ENCODE measurements around the gene FXYD2. TPM values are rescaled to one million over a fixed set of nuclear protein-coding genes. Genes with fewer than 3 reads are reported as not detected.
A peak's percentile ranks its signal among the peaks of the same experiment; 100 is the strongest.

The FXYD2 gene
- total RNA-seq (10 to 100 TPM in 1 of 2 experiments, 1 to 10 TPM in 1; 9.3 to 10.5 TPM), polyA plus RNA-seq (1 to 10 TPM; 3.5 to 7.1 TPM)

GRCh38 chr11:117824571-117825537, at the start of gene FXYD2:
FXYD2 (minus strand) TSS chr11:117824744; CDS start chr11:117824678, 66 bp downstream.
- Histone ChIP-seq H3K9me3 (ENCODE audit: control insufficient read depth in 1 of 2, low read length in 2 of 2) (no peaks in the 10 kb centered on the region), H3K4me3 (ENCODE audit: low read length in 2 of 2) (no peak within 1 kb of the TSS), H3K27me3 (ENCODE audit: insufficient read depth, low read length) (no peaks in the 10 kb centered on the region), H3K36me3 (ENCODE audit: insufficient read depth, low read length) (no peaks in the 10 kb centered on the region), H3K27ac (ENCODE audit: low read depth, low read length) (no peak within 1 kb of the TSS), H3K4me1 (ENCODE audit: insufficient read depth, low read length) (peaks cover 49% of the 10 kb centered on the region)
- Mint-ChIP-seq H3K27me3 (no peaks in the 10 kb centered on the region), H3K9me3 (no peaks in the 10 kb centered on the region), H3K27ac (peak within 1 kb of the TSS; percentile 18 to 75 (median 46)), H3K4me1 (peaks cover 23 to 68% (median 43%) of the 10 kb centered on the region in 4 donors), H3K4me3 (peak within 1 kb of the TSS in 3 of 8 donors; percentile 15 to 26 (median 26)), H3K36me3 (no peaks in the 10 kb centered on the region)
- ChIA-PET POLR2A (ENCODE audit: partially characterized antibody) (interaction anchor here (0.9 to 6.9 kb wide), 4 partner anchors 9 to 126 kb away, joined by 3 to 70 read pairs (median 16); no protein-coding TSS in a partner anchor), CTCF (ENCODE audit: partially characterized antibody) (interaction anchor here (1.4 to 16.1 kb wide), 6 partner anchors 7 to 399 kb away, joined by 3 to 440 read pairs (median 34); no protein-coding TSS in a partner anchor)
- no peak for DNase-seq
- intact Hi-C loops (cut with micrococcal nuclease): no loop called here

GRCh38 chr11:117873828-117874125, 49.2 kb upstream of the FXYD2 start:
- no peaks in the 10 kb centered on the region for H3K36me3 Mint-ChIP-seq
- no peaks in the 10 kb centered on the region for H3K9me3 ChIP-seq (ENCODE audit: control insufficient read depth in 1 of 2, low read length in 2 of 2)
- ChIA-PET POLR2A (ENCODE audit: partially characterized antibody) (no interaction called here), CTCF (ENCODE audit: partially characterized antibody) (no interaction called here)
- H3K27me3 ChIP-seq (ENCODE audit: insufficient read depth, low read length): peaks cover 25% of the 10 kb centered on the region
- H3K4me3 Mint-ChIP-seq: peak overlapping the region in 5 of 8 donors; percentile 3 to 75 (median 32)
- H3K4me1 Mint-ChIP-seq: peaks cover 16 to 51% (median 29%) of the 10 kb centered on the region in 4 donors
- no peaks in the 10 kb centered on the region for H3K36me3 ChIP-seq (ENCODE audit: insufficient read depth, low read length)
- no peaks in the 10 kb centered on the region for H3K9me3 Mint-ChIP-seq
- H3K27ac Mint-ChIP-seq: no peak overlapping the region
- H3K4me3 ChIP-seq (ENCODE audit: low read length in 2 of 2): no peak overlapping the region
- intact Hi-C loops (cut with micrococcal nuclease): no loop called here
- no peak overlapping the region for H3K27ac ChIP-seq (ENCODE audit: low read depth, low read length)
- no peak for DNase-seq
- peaks cover 37% of the 10 kb centered on the region for H3K4me1 ChIP-seq (ENCODE audit: insufficient read depth, low read length)
- peaks cover 41 to 42% of the 10 kb centered on the region in 2 donors for H3K27me3 Mint-ChIP-seq

- Histone ChIP-seq H3K4me1 (ENCODE audit: insufficient read depth, low read length) (peaks cover 37% of the 10 kb centered on the region), H3K4me3 (ENCODE audit: low read length in 2 of 2) (no peak overlapping the region), H3K27ac (ENCODE audit: low read depth, low read length) (no peak overlapping the region), H3K27me3 (ENCODE audit: insufficient read depth, low read length) (peaks cover 25% of the 10 kb centered on the region), H3K9me3 (ENCODE audit: control insufficient read depth in 1 of 2, low read length in 2 of 2) (no peaks in the 10 kb centered on the region), H3K36me3 (ENCODE audit: insufficient read depth, low read length) (no peaks in the 10 kb centered on the region)
- POLR2A ChIA-PET (ENCODE audit: partially characterized antibody): no interaction called here
- intact Hi-C loops (cut with micrococcal nuclease): no loop called here
- Mint-ChIP-seq H3K27ac (no peak overlapping the region), H3K4me1 (peaks cover 16 to 51% (median 29%) of the 10 kb centered on the region in 4 donors), H3K9me3 (no peaks in the 10 kb centered on the region), H3K27me3 (peaks cover 38 to 39% of the 10 kb centered on the region in 2 donors), H3K36me3 (no peaks in the 10 kb centered on the region), H3K4me3 (peak overlapping the region in 3 of 8 donors; percentile 20 to 75 (median 68))
- peak in 1 of 5 donors; percentile 8 for DNase-seq
- CTCF ChIA-PET (ENCODE audit: partially characterized antibody): no interaction called here
Measured at GRCh38 chr11:117872975-117873827, 48.7 kb upstream of the FXYD2 start.

GRCh38 chr11:117872420-117872961, 47.9 kb upstream of the FXYD2 start:
- H3K4me1 Mint-ChIP-seq: peaks cover 16 to 51% (median 29%) of the 10 kb centered on the region in 4 donors

GRCh38 chr11:117871784-117872183, 47.2 kb upstream of the FXYD2 start:
- no peaks in the 10 kb centered on the region for H3K9me3 ChIP-seq (ENCODE audit: control insufficient read depth in 1 of 2, low read length in 2 of 2)
- H3K4me3 ChIP-seq (ENCODE audit: low read length in 2 of 2): no peak overlapping the region
- peaks cover 37% of the 10 kb centered on the region for H3K4me1 ChIP-seq (ENCODE audit: insufficient read depth, low read length)
- ChIA-PET POLR2A (ENCODE audit: partially characterized antibody) (no interaction called here), CTCF (ENCODE audit: partially characterized antibody) (no interaction called here)
- intact Hi-C loops (cut with micrococcal nuclease): no loop called here
- DNase-seq: no peak
- H3K27me3 ChIP-seq (ENCODE audit: insufficient read depth, low read length): peaks cover 16% of the 10 kb centered on the region
- Mint-ChIP-seq H3K4me1 (peaks cover 14 to 44% (median 26%) of the 10 kb centered on the region in 4 donors), H3K27me3 (peaks cover 31 to 33% of the 10 kb centered on the region in 2 donors), H3K36me3 (no peaks in the 10 kb centered on the region), H3K9me3 (no peaks in the 10 kb centered on the region), H3K27ac (peak overlapping the region in 1 of 7 donors; percentile 29), H3K4me3 (no peak overlapping the region)
- no peak overlapping the region for H3K27ac ChIP-seq (ENCODE audit: low read depth, low read length)
- no peaks in the 10 kb centered on the region for H3K36me3 ChIP-seq (ENCODE audit: insufficient read depth, low read length)

More at GRCh38 chr11:117872420-117872961, 47.9 kb upstream of the FXYD2 start:
- Histone ChIP-seq H3K9me3 (ENCODE audit: control insufficient read depth in 1 of 2, low read length in 2 of 2) (no peaks in the 10 kb centered on the region), H3K36me3 (ENCODE audit: insufficient read depth, low read length) (no peaks in the 10 kb centered on the region), H3K4me1 (ENCODE audit: insufficient read depth, low read length) (peaks cover 37% of the 10 kb centered on the region), H3K27ac (ENCODE audit: low read depth, low read length) (no peak overlapping the region), H3K27me3 (ENCODE audit: insufficient read depth, low read length) (peaks cover 23% of the 10 kb centered on the region), H3K4me3 (ENCODE audit: low read length in 2 of 2) (no peak overlapping the region)
- Mint-ChIP-seq H3K9me3 (no peaks in the 10 kb centered on the region), H3K27me3 (peaks cover 38 to 40% of the 10 kb centered on the region in 2 donors), H3K27ac (no peak overlapping the region), H3K4me3 (no peak overlapping the region), H3K36me3 (no peaks in the 10 kb centered on the region)
- no peak for DNase-seq
- intact Hi-C loops (cut with micrococcal nuclease): no loop called here
- ChIA-PET CTCF (ENCODE audit: partially characterized antibody) (no interaction called here), POLR2A (ENCODE audit: partially characterized antibody) (no interaction called here)

GRCh38 chr11:117871160-117871559, 46.6 kb upstream of the FXYD2 start:
- no peak overlapping the region for H3K4me3 ChIP-seq (ENCODE audit: low read length in 2 of 2)
- peaks cover 27 to 30% of the 10 kb centered on the region in 2 donors for H3K27me3 Mint-ChIP-seq
- no peak for DNase-seq
- H3K27me3 ChIP-seq (ENCODE audit: insufficient read depth, low read length): peaks cover 16% of the 10 kb centered on the region
- H3K4me3 Mint-ChIP-seq: no peak overlapping the region
- POLR2A ChIA-PET (ENCODE audit: partially characterized antibody): no interaction called here
- H3K27ac Mint-ChIP-seq: no peak overlapping the region
- peaks cover 34% of the 10 kb centered on the region for H3K4me1 ChIP-seq (ENCODE audit: insufficient read depth, low read length)
- H3K36me3 Mint-ChIP-seq: no peaks in the 10 kb centered on the region
- no peak overlapping the region for H3K27ac ChIP-seq (ENCODE audit: low read depth, low read length)
- peaks cover 13 to 41% (median 24%) of the 10 kb centered on the region in 4 donors for H3K4me1 Mint-ChIP-seq
- no peaks in the 10 kb centered on the region for H3K9me3 Mint-ChIP-seq
- intact Hi-C loops (cut with micrococcal nuclease): no loop called here
- no peaks in the 10 kb centered on the region for H3K36me3 ChIP-seq (ENCODE audit: insufficient read depth, low read length)
- CTCF ChIA-PET (ENCODE audit: partially characterized antibody): interaction anchor here (1.1 kb wide), 1 partner anchor 182 kb away, joined by 4 read pairs; no protein-coding TSS in a partner anchor
- no peaks in the 10 kb centered on the region for H3K9me3 ChIP-seq (ENCODE audit: control insufficient read depth in 1 of 2, low read length in 2 of 2)

All from CD4-positive, alpha-beta memory T cell (primary cell).